ENCODE data around the gene TMPRSS4. TPM values are rescaled to one million over a fixed set of nuclear protein-coding genes. Genes with fewer than 3 reads are reported as not detected.

TMPRSS4 gene
- total and polyA plus RNA-seq, 2 of the 13 experiments (the other 11 are each of a cell fraction or from before 2014, with no cell fraction given) = 0.32 TPM; not detected in 1

DNA sequence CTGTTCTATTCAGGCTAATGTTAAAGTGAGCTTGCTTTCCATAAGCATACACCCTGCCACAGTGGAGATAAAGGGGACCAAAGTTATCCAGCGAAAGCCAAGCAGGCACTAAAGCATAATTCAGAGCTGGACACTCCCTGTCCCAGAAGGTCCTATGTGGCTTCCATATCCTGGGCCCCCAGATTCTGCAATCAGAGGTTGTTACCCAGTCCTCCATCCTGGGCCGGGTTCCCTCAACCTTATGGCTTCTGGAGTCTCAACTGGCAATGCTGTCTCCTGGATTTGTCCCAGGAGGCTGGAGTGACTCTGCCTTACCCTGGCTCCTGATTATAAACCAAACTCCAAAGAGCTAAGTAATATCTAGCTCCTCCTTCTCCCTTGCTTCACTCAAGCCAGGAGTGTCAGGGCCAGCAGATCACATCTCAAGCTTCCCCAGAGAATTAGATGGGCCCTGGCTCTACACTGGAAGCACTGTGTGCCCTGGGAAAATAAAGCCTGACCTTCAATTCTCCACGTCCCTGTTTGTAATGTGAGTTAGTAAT is 23.9 kb downstream of the TMPRSS4 start:
- no peak overlapping the region for H3K4me2 ChIP-seq (ENCODE audit: low read depth, low read length)
- 30% methylated on average over 2 of the region's 3 CpGs for WGBS (ENCODE audit: low lambda C conversion rate)
- intact Hi-C loops (cut with micrococcal nuclease; ENCODE audit: unreplicated experiment) (no loop called here), in situ Hi-C loops (cut with HindIII; ENCODE audit: extremely low pct_ligation_motif_present, low pct_unique_long_range_greater_than_20kb) (no loop called here)
- peaks cover under 1 to 11% of the 10 kb centered on the region in 2 experiments; a peak in 3 of 5 replicates for H3K27me3 ChIP-seq (ENCODE audit: control insufficient read depth in 1 of 2, insufficient read depth in 2 of 2, low read length in 2 of 2)
- H3K27ac ChIP-seq (ENCODE audit: extremely low read length, insufficient read depth, low read length) = no peak overlapping the region
- no peak overlapping the region for H2AFZ ChIP-seq (ENCODE audit: low read length)
- no peaks in the 10 kb centered on the region for H3K79me2 ChIP-seq (ENCODE audit: insufficient read depth, low read length)
- ATAC-seq (peak; percentile 32; the same call in 2 of the 3 replicates), FAIRE-seq (no peak), DNase-seq (ENCODE audit: low spot score) (no peak)
- ChIA-PET POLR2A (no interaction called here), CTCF (ENCODE audit: low intra/inter-chr PET ratio, low total read pairs) (no interaction called here)
- H3K4me3 ChIP-seq (replicated peaks in 1 of 3; ENCODE audit: insufficient read depth in 1 of 3, low read depth in 2 of 3, low read length in 3 of 3) = no peak overlapping the region
- H3K4me1 ChIP-seq (ENCODE audit: insufficient read depth, low read length) = peaks cover 59% of the 10 kb centered on the region
- H3K9me3 ChIP-seq (ENCODE audit: low read length) = no peaks in the 10 kb centered on the region
- TF ChIP-seq HNF4G (IDR thresholded peaks at IDR 0.05; ENCODE audit: borderline replicate concordance, low read depth, low read length) (no peak), HNF4G (CRISPR knock-in tag; IDR thresholded peaks at IDR 0.05; ENCODE audit: borderline replicate concordance, low read depth) (no peak), SNRNP70 (IDR thresholded peaks at IDR 0.05; ENCODE audit: low read depth, low read length) (no peak), MAF1 (CRISPR knock-in tag; IDR thresholded peaks at IDR 0.05; ENCODE audit: borderline replicate concordance) (no peak), FOXO1 (CRISPR knock-in tag; IDR thresholded peaks at IDR 0.05) (no peak)
- BruUV-seq (replicated peaks) = no TSS peak
- no peaks in the 10 kb centered on the region for H3K36me3 ChIP-seq (replicated peaks in 1 of 2; ENCODE audit: control insufficient read depth in 1 of 2, insufficient read depth in 2 of 2, low read length in 2 of 2)
- no peak overlapping the region for H3K9ac ChIP-seq (ENCODE audit: insufficient read depth, low read depth, low read length)
- H4K20me1 ChIP-seq (ENCODE audit: insufficient read depth, low read length) = no peaks in the 10 kb centered on the region

DNA sequence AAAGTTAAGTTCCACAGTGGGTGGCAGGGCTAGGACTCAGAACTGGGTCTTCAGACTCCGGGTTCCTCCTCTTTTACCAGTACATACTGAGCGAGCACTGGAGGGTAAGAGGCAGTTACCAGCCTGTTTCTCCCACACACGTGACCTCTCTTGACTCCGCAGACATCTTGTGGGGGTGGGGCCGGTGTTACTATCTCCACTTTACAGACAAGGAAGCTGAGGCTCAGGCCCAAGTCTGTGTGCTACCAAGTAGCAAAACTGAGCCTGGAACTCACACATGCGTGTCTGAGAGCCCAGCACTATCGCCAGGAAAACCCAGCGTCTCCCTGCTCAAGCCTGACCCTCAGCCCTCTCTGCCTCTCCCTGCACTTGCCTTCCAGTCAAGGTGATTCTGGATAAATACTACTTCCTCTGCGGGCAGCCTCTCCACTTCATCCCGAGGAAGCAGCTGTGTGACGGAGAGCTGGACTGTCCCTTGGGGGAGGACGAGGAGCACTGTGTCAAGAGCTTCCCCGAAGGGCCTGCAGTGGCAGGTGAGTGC is 25.9 kb downstream of the TMPRSS4 start:
- no peaks in the 10 kb centered on the region for H4K20me1 ChIP-seq (ENCODE audit: insufficient read depth, low read length)
- H3K27me3 ChIP-seq (ENCODE audit: control insufficient read depth in 1 of 2, insufficient read depth in 2 of 2, low read length in 2 of 2) = peaks cover 4 to 18% of the 10 kb centered on the region in 2 experiments; a peak in 3 of 5 replicates
- BruUV-seq (replicated peaks) = no TSS peak

More for the DNA sequence above, 25.9 kb downstream of the TMPRSS4 start:
- intact Hi-C loops (cut with micrococcal nuclease; ENCODE audit: unreplicated experiment) (no loop called here), in situ Hi-C loops (cut with HindIII; ENCODE audit: extremely low pct_ligation_motif_present, low pct_unique_long_range_greater_than_20kb) (no loop called here)
- H3K9me3 ChIP-seq (ENCODE audit: low read length) = no peaks in the 10 kb centered on the region
- no peak overlapping the region for H3K4me2 ChIP-seq (ENCODE audit: low read depth, low read length)
- POLR2A ChIA-PET = no interaction called here
- no peak for ATAC-seq
- TF ChIP-seq, protein P1, sequence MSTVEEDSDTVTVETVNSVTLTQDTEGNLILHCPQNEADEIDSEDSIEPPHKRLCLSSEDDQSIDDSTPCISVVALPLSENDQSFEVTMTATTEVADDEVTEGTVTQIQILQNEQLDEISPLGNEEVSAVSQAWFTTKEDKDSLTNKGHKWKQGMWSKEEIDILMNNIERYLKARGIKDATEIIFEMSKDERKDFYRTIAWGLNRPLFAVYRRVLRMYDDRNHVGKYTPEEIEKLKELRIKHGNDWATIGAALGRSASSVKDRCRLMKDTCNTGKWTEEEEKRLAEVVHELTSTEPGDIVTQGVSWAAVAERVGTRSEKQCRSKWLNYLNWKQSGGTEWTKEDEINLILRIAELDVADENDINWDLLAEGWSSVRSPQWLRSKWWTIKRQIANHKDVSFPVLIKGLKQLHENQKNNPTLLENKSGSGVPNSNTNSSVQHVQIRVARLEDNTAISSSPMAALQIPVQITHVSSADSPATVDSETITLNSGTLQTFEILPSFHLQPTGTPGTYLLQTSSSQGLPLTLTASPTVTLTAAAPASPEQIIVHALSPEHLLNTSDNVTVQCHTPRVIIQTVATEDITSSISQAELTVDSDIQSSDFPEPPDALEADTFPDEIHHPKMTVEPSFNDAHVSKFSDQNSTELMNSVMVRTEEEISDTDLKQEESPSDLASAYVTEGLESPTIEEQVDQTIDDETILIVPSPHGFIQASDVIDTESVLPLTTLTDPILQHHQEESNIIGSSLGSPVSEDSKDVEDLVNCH (CRISPR knock-in tag; IDR thresholded peaks at IDR 0.05) = no peak
- TF ChIP-seq, protein P2, sequence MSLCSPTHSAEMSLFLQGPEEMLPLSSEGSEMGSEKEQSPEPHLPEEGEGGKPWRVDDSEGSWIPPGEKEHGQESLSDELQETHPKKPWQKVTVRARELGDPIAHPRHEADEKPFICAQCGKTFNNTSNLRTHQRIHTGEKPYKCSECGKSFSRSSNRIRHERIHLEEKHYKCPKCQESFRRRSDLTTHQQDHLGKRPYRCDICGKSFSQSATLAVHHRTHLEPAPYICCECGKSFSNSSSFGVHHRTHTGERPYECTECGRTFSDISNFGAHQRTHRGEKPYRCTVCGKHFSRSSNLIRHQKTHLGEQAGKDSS (CRISPR knock-in tag; IDR thresholded peaks at IDR 0.05; ENCODE audit: borderline replicate concordance, low read depth) = peak; percentile 53; the same call in 1 of the 2 replicates
- H3K9ac ChIP-seq (ENCODE audit: insufficient read depth, low read depth, low read length) = no peak overlapping the region
- H2AFZ ChIP-seq (ENCODE audit: low read length) = no peak overlapping the region
- 58% methylated on average over 9 of the region's 13 CpGs for WGBS (ENCODE audit: low lambda C conversion rate)
- no peak for FAIRE-seq
- DNase-seq (ENCODE audit: low spot score) = no peak
- H3K4me1 ChIP-seq (ENCODE audit: insufficient read depth, low read length) = peaks cover 38% of the 10 kb centered on the region
- H3K36me3 ChIP-seq (replicated peaks in 1 of 2; ENCODE audit: control insufficient read depth in 1 of 2, insufficient read depth in 2 of 2, low read length in 2 of 2) = no peaks in the 10 kb centered on the region
- H3K79me2 ChIP-seq (ENCODE audit: insufficient read depth, low read length) = no peaks in the 10 kb centered on the region
- H3K27ac ChIP-seq (ENCODE audit: extremely low read length, insufficient read depth, low read length) = no peak overlapping the region
- no peak overlapping the region for H3K4me3 ChIP-seq (replicated peaks in 1 of 3; ENCODE audit: insufficient read depth in 1 of 3, low read depth in 2 of 3, low read length in 3 of 3)
- CTCF ChIA-PET (ENCODE audit: low intra/inter-chr PET ratio, low total read pairs) = no interaction called here

Data from HepG2 (cell line).